RWPE2 (cell line): ENCODE measurements around the gene PITPNC1.

Experiments used
- ATAC-seq: fragments of 200-7000 bp; cut with Tn5 transposase; 3 replicates; pipeline ENCODE4 v1.9.1; 2021; ENCODE audit warnings: low read depth
- DNase-seq: peaks from one replicate; pipeline ENCODE4 v3.0.0-alpha.2; 2020; ENCODE audit warnings: low spot score
- H3K27ac ChIP-seq: fragments of 450-650 bp; 2 replicates; pipeline ENCODE4 v1.5.1; 2017; ENCODE audit warnings: mild to moderate bottlenecking; ENCODE audit not compliant: poor library complexity, severe bottlenecking
- H3K27me3 ChIP-seq: fragments of 250-450 bp; sonication (Bioruptor Pico); 2 replicates; pipeline ENCODE4 v1.5.1; 2021; ENCODE audit warnings: mild to moderate bottlenecking, moderate library complexity; ENCODE audit not compliant: insufficient read depth, poor library complexity, severe bottlenecking
- H3K36me3 ChIP-seq: fragments of 250-450 bp; sonication (Bioruptor Pico); 2 replicates; pipeline ENCODE4 v1.5.1; 2020; ENCODE audit warnings: low read depth, mild to moderate bottlenecking, moderate library complexity
- H3K4me1 ChIP-seq: fragments of 250-450 bp; sonication (Bioruptor Pico); 2 replicates; pipeline ENCODE4 v1.5.1; 2021; ENCODE audit warnings: mild to moderate bottlenecking, moderate library complexity; ENCODE audit not compliant: insufficient read depth, poor library complexity, severe bottlenecking
- H3K4me3 ChIP-seq: fragments of 250-450 bp; sonication (Bioruptor Pico); 2 replicates; pipeline ENCODE4 v1.5.1; 2021; ENCODE audit warnings: mild to moderate bottlenecking, moderate library complexity; ENCODE audit not compliant: severe bottlenecking
- H3K9me3 ChIP-seq: fragments of 250-450 bp; sonication (Bioruptor Pico); 2 replicates; pipeline ENCODE4 v1.5.1; 2021; ENCODE audit warnings: mild to moderate bottlenecking, moderate library complexity; ENCODE audit not compliant: severe bottlenecking
- TF ChIP-seq, protein P1 (sequence below): fragments of 450-650 bp; IDR thresholded peaks from one replicate; pipeline ENCODE4 v1.5.1; 2017; ENCODE audit warnings: mild to moderate bottlenecking, moderate library complexity; ENCODE audit not compliant: poor library complexity, severe bottlenecking

The PITPNC1 gene

GRCh38 chr17:67569873-67570272, 192.8 kb downstream of the PITPNC1 start:
- H3K4me1 ChIP-seq = no peaks in the 10 kb centered on the region
- TF ChIP-seq, protein P1, sequence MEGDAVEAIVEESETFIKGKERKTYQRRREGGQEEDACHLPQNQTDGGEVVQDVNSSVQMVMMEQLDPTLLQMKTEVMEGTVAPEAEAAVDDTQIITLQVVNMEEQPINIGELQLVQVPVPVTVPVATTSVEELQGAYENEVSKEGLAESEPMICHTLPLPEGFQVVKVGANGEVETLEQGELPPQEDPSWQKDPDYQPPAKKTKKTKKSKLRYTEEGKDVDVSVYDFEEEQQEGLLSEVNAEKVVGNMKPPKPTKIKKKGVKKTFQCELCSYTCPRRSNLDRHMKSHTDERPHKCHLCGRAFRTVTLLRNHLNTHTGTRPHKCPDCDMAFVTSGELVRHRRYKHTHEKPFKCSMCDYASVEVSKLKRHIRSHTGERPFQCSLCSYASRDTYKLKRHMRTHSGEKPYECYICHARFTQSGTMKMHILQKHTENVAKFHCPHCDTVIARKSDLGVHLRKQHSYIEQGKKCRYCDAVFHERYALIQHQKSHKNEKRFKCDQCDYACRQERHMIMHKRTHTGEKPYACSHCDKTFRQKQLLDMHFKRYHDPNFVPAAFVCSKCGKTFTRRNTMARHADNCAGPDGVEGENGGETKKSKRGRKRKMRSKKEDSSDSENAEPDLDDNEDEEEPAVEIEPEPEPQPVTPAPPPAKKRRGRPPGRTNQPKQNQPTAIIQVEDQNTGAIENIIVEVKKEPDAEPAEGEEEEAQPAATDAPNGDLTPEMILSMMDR = no peak
- ATAC-seq (no peak), DNase-seq (no peak)
- H3K27me3 ChIP-seq = no peaks in the 10 kb centered on the region
- no peak overlapping the region for H3K4me3 ChIP-seq
- H3K9me3 ChIP-seq = no peaks in the 10 kb centered on the region
- H3K36me3 ChIP-seq = peaks cover 11% of the 10 kb centered on the region; the same call in 1 of the 2 replicates
- H3K27ac ChIP-seq = no peak overlapping the region

GRCh38 chr17:67570797-67571196, 193.7 kb downstream of the PITPNC1 start:
- TF ChIP-seq, protein P1 = no peak
- no peaks in the 10 kb centered on the region for H3K27me3 ChIP-seq
- no peak for ATAC-seq
- no peak overlapping the region for H3K27ac ChIP-seq
- H3K36me3 ChIP-seq = peaks cover 11% of the 10 kb centered on the region; the same call in 1 of the 2 replicates
- H3K4me1 ChIP-seq = peaks cover 3% of the 10 kb centered on the region
- DNase-seq = no peak
- H3K9me3 ChIP-seq = no peaks in the 10 kb centered on the region
- no peak overlapping the region for H3K4me3 ChIP-seq

- no peak overlapping the region for H3K27ac ChIP-seq
- ATAC-seq (no peak), DNase-seq (no peak)
- peaks cover 7% of the 10 kb centered on the region; the same call in 1 of the 2 replicates for H3K36me3 ChIP-seq
- H3K4me3 ChIP-seq = no peak overlapping the region
- TF ChIP-seq, protein P1 = no peak
- H3K9me3 ChIP-seq = no peaks in the 10 kb centered on the region
- H3K4me1 ChIP-seq = peaks cover 3% of the 10 kb centered on the region
- H3K27me3 ChIP-seq = no peaks in the 10 kb centered on the region
These were observed 194.4 kb downstream of the PITPNC1 start for GRCh38 chr17:67571478-67571877.

DNA sequence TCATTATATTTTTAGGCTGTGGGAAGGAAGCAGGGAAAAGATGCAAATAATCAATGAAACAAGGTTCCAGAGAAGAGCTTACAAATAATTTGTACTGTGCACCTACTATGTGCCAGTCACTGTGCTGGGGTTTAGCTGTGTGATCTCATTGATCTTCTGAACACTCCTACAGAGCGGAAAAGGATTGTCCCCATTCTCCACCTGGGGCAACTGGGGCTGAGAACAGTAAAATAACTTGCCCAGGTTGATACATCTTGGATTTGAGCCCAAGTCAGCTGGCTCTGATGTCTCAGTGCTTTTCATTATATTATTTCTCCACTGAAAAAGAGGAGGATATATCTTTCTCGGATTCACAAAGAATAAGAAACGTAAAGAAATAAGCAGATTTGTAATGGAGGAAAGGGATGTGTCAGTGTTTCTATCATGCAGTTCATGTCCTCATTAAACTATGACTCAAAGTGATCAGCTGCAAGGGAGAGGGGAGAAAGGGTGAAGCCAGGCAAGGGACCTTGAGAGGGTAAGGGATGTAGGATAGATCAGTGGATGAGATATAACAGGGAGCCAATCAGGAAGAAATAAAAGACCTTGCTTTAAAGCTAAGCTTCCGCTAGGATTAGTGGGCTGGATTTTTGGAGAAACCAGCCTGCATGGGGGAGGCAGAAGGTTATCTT, 197.0 kb downstream of the PITPNC1 start:
- Histone ChIP-seq H3K27ac (no peak overlapping the region), H3K9me3 (no peaks in the 10 kb centered on the region)
- ATAC-seq = no peak

More for the DNA sequence above, 197.0 kb downstream of the PITPNC1 start:
- TF ChIP-seq, protein P1 = no peak
- DNase-seq = no peak
- no peak overlapping the region for H3K4me3 ChIP-seq
- peaks cover 14% of the 10 kb centered on the region for H3K36me3 ChIP-seq
- no peaks in the 10 kb centered on the region for H3K27me3 ChIP-seq
- H3K4me1 ChIP-seq = peaks cover 3% of the 10 kb centered on the region
